Memory B cell (primary cell): ENCODE data around the gene DUSP6.

Source experiments
- ATAC-seq: fragments of 150-1000 bp; cut with Tn5 transposase; 2 replicates; pipeline ENCODE4 v1.10.0; 2021; ENCODE audit warnings: low read depth, mild to moderate bottlenecking, moderate library complexity
- DNase-seq, 2 donors: peaks; one replicate each; pipeline ENCODE4 v3.0.0; 2022; ENCODE audit warnings: low spot score in 2 of 2
- H3K27ac Mint-ChIP-seq: one replicate; pipeline ENCODE4 v1.8.0; 2022; ENCODE audit warnings: mild to moderate bottlenecking, moderate library complexity, mixed read lengths
- H3K27me3 Mint-ChIP-seq: one replicate; pipeline ENCODE4 v1.8.0; 2022; ENCODE audit warnings: mixed read lengths
- H3K36me3 Mint-ChIP-seq: one replicate; pipeline ENCODE4 v1.8.0; 2022; ENCODE audit warnings: mild to moderate bottlenecking, mixed read lengths
- H3K4me1 Mint-ChIP-seq: one replicate; pipeline ENCODE4 v1.8.0; 2022; ENCODE audit warnings: mixed read lengths
- H3K4me3 Mint-ChIP-seq: one replicate; pipeline ENCODE4 v1.8.0; 2022; ENCODE audit warnings: mild to moderate bottlenecking, moderate library complexity, mixed read lengths
- H3K9me3 Mint-ChIP-seq: one replicate; pipeline ENCODE4 v1.8.0; 2022; ENCODE audit warnings: mixed read lengths

The DUSP6 gene

GRCh38 chr12:89364631-89365030 lies 12.3 kb upstream of the DUSP6 start:
- H3K27ac Mint-ChIP-seq, result no peak overlapping the region
- no peaks in the 10 kb centered on the region for H3K36me3 Mint-ChIP-seq
- no peak for DNase-seq
- ATAC-seq, result no peak
- no peaks in the 10 kb centered on the region for H3K9me3 Mint-ChIP-seq
- no peaks in the 10 kb centered on the region for H3K27me3 Mint-ChIP-seq
- peaks cover 8% of the 10 kb centered on the region for H3K4me1 Mint-ChIP-seq
- H3K4me3 Mint-ChIP-seq, result no peak overlapping the region

- DNase-seq (no peak), ATAC-seq (no peak)
- H3K9me3 Mint-ChIP-seq, result no peaks in the 10 kb centered on the region
- H3K36me3 Mint-ChIP-seq, result no peaks in the 10 kb centered on the region
- H3K27ac Mint-ChIP-seq, result no peak overlapping the region
- H3K4me3 Mint-ChIP-seq, result no peak overlapping the region
- H3K4me1 Mint-ChIP-seq, result peaks cover 8% of the 10 kb centered on the region
- H3K27me3 Mint-ChIP-seq, result no peaks in the 10 kb centered on the region
These were observed 11.8 kb upstream of the DUSP6 start for GRCh38 chr12:89364058-89364457.

- DNase-seq, result no peak
- no peaks in the 10 kb centered on the region for H3K36me3 Mint-ChIP-seq
- no peak overlapping the region for H3K4me3 Mint-ChIP-seq
- H3K4me1 Mint-ChIP-seq, result peaks cover 8% of the 10 kb centered on the region
- no peaks in the 10 kb centered on the region for H3K9me3 Mint-ChIP-seq
- H3K27ac Mint-ChIP-seq, result no peak overlapping the region
- ATAC-seq, result no peak
- H3K27me3 Mint-ChIP-seq, result no peaks in the 10 kb centered on the region
These were observed 11.3 kb upstream of the DUSP6 start for GRCh38 chr12:89363582-89363981.

GRCh38 chr12:89363084-89363483 lies 10.8 kb upstream of the DUSP6 start:
- DNase-seq (no peak), ATAC-seq (no peak)
- Mint-ChIP-seq H3K27ac (no peak overlapping the region), H3K9me3 (no peaks in the 10 kb centered on the region), H3K4me3 (no peak overlapping the region), H3K36me3 (no peaks in the 10 kb centered on the region), H3K4me1 (peaks cover 8% of the 10 kb centered on the region), H3K27me3 (no peaks in the 10 kb centered on the region)

- H3K9me3 Mint-ChIP-seq, result no peaks in the 10 kb centered on the region
- H3K27ac Mint-ChIP-seq, result no peak overlapping the region
- H3K4me3 Mint-ChIP-seq, result no peak overlapping the region
- no peaks in the 10 kb centered on the region for H3K36me3 Mint-ChIP-seq
- H3K4me1 Mint-ChIP-seq, result peaks cover 19% of the 10 kb centered on the region
- ATAC-seq (no peak), DNase-seq (no peak)
- no peaks in the 10 kb centered on the region for H3K27me3 Mint-ChIP-seq
These were observed 7.3 kb upstream of the DUSP6 start for GRCh38 chr12:89359615-89360014.

- Mint-ChIP-seq H3K27me3 (no peaks in the 10 kb centered on the region), H3K4me3 (no peak overlapping the region), H3K4me1 (peaks cover 21% of the 10 kb centered on the region), H3K36me3 (no peaks in the 10 kb centered on the region), H3K9me3 (no peaks in the 10 kb centered on the region), H3K27ac (no peak overlapping the region)
- ATAC-seq (no peak), DNase-seq (no peak)
These were observed 6.5 kb upstream of the DUSP6 start for GRCh38 chr12:89358805-89359204.

- ATAC-seq (no peak), DNase-seq (no peak)
- no peak overlapping the region for H3K27ac Mint-ChIP-seq
- no peaks in the 10 kb centered on the region for H3K9me3 Mint-ChIP-seq
- peaks cover 21% of the 10 kb centered on the region for H3K4me1 Mint-ChIP-seq
- no peak overlapping the region for H3K4me3 Mint-ChIP-seq
- H3K36me3 Mint-ChIP-seq, result no peaks in the 10 kb centered on the region
- H3K27me3 Mint-ChIP-seq, result no peaks in the 10 kb centered on the region
These were observed 5.0 kb upstream of the DUSP6 start for GRCh38 chr12:89357297-89357730.

GRCh38 chr12:89356069-89356665 lies 3.9 kb upstream of the DUSP6 start:
- Mint-ChIP-seq H3K4me3 (no peak overlapping the region), H3K27ac (peak overlapping the region; percentile 93), H3K27me3 (no peaks in the 10 kb centered on the region), H3K9me3 (no peaks in the 10 kb centered on the region), H3K36me3 (no peaks in the 10 kb centered on the region), H3K4me1 (peaks cover 23% of the 10 kb centered on the region)
- DNase-seq (no peak), ATAC-seq (no peak)

- H3K27ac Mint-ChIP-seq, result peak overlapping the region; percentile 93
- H3K36me3 Mint-ChIP-seq, result no peaks in the 10 kb centered on the region
- ATAC-seq (no peak), DNase-seq (no peak)
- no peaks in the 10 kb centered on the region for H3K27me3 Mint-ChIP-seq
- peak overlapping the region; percentile 98 for H3K4me3 Mint-ChIP-seq
- H3K4me1 Mint-ChIP-seq, result peaks cover 29% of the 10 kb centered on the region
- no peaks in the 10 kb centered on the region for H3K9me3 Mint-ChIP-seq
These were observed 3.2 kb upstream of the DUSP6 start for GRCh38 chr12:89355243-89356068.

GRCh38 chr12:89354612-89355067 lies 2.3 kb upstream of the DUSP6 start:
- Mint-ChIP-seq H3K4me3 (peak overlapping the region; percentile 98), H3K27me3 (no peaks in the 10 kb centered on the region), H3K4me1 (peaks cover 37% of the 10 kb centered on the region), H3K36me3 (no peaks in the 10 kb centered on the region), H3K9me3 (no peaks in the 10 kb centered on the region), H3K27ac (peak overlapping the region; percentile 93)
- DNase-seq (peak in 1 of 2 donors; percentile 41), ATAC-seq (peak; percentile 51)

GRCh38 chr12:89353823-89354611 lies 1.7 kb upstream of the DUSP6 start:
- peak; percentile 23 for ATAC-seq
- H3K4me3 Mint-ChIP-seq, result peak overlapping the region; percentile 98
- H3K9me3 Mint-ChIP-seq, result no peaks in the 10 kb centered on the region
- no peaks in the 10 kb centered on the region for H3K36me3 Mint-ChIP-seq
- peak; percentile 47 to 58 for DNase-seq
- H3K4me1 Mint-ChIP-seq, result peaks cover 41% of the 10 kb centered on the region
- H3K27ac Mint-ChIP-seq, result peak overlapping the region; percentile 93
- H3K27me3 Mint-ChIP-seq, result no peaks in the 10 kb centered on the region

- H3K27ac Mint-ChIP-seq, result peak overlapping the region; percentile 93
- no peaks in the 10 kb centered on the region for H3K9me3 Mint-ChIP-seq
- peak; percentile 27 to 59 for DNase-seq
- peaks cover 42% of the 10 kb centered on the region for H3K4me1 Mint-ChIP-seq
- no peak for ATAC-seq
- H3K27me3 Mint-ChIP-seq, result no peaks in the 10 kb centered on the region
- no peaks in the 10 kb centered on the region for H3K36me3 Mint-ChIP-seq
- peak overlapping the region; percentile 98 for H3K4me3 Mint-ChIP-seq
These were observed 1.0 kb upstream of the DUSP6 start for GRCh38 chr12:89353188-89353822.

- no peaks in the 10 kb centered on the region for H3K9me3 Mint-ChIP-seq
- peaks cover 46% of the 10 kb centered on the region for H3K4me1 Mint-ChIP-seq
- no peaks in the 10 kb centered on the region for H3K27me3 Mint-ChIP-seq
- peak overlapping the region; percentile 98 for H3K4me3 Mint-ChIP-seq
- H3K36me3 Mint-ChIP-seq, result no peaks in the 10 kb centered on the region
- DNase-seq (no peak), ATAC-seq (no peak)
- peak overlapping the region; percentile 93 for H3K27ac Mint-ChIP-seq
These were observed 134 bp downstream of the DUSP6 start for GRCh38 chr12:89352242-89352491.
